ENCODE data around the gene CDC20.

The CDC20 gene

DNA sequence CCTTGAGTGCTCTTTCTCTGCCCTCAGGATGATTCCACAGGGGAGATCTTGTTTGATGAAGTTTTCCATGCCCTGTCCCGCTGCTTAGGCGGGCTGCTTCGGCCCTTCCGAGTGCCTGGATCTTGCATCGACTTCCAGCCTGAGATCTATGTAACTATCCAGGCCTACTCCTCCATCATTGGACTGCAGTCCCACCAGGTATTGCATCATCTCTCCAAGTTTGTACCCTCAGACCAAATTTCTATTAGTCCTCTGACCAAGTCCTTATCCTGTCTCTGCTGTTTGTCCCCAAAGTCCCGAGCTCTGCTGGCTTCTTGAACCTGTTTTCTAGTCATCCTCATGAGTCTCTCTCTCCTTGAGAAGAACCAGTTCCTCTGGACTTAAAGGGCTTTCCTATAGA is 45.6 kb downstream of the CDC20 start:
- Histone ChIP-seq H3K79me2 (ENCODE audit: control insufficient read depth, low read length) (no peaks in the 10 kb centered on the region), H3K9me2 (replicated peaks; ENCODE audit: control insufficient read depth, low read length) (no peaks in the 10 kb centered on the region), H4K20me1 (ENCODE audit: control insufficient read depth, insufficient read depth, low read depth, low read length) (no peaks in the 10 kb centered on the region), H3K4me1 (ENCODE audit: control insufficient read depth, low read length) (no peaks in the 10 kb centered on the region), H3F3A (ENCODE audit: control insufficient read depth, insufficient read depth) (no peaks in the 10 kb centered on the region), H3K4me3 (ENCODE audit: low read length) (no peak overlapping the region), H3K27ac (ENCODE audit: low read depth, low read length) (no peak overlapping the region), H3K9me3 (ENCODE audit: control insufficient read depth, insufficient read depth, low read length) (no peaks in the 10 kb centered on the region), H3K36me3 (ENCODE audit: control insufficient read depth, low read length) (peaks cover 50% of the 10 kb centered on the region), H3K4me2 (ENCODE audit: low read length) (no peak overlapping the region), H3K27me3 (ENCODE audit: control insufficient read depth, low read length) (no peaks in the 10 kb centered on the region)
- TF ChIP-seq, protein P1, sequence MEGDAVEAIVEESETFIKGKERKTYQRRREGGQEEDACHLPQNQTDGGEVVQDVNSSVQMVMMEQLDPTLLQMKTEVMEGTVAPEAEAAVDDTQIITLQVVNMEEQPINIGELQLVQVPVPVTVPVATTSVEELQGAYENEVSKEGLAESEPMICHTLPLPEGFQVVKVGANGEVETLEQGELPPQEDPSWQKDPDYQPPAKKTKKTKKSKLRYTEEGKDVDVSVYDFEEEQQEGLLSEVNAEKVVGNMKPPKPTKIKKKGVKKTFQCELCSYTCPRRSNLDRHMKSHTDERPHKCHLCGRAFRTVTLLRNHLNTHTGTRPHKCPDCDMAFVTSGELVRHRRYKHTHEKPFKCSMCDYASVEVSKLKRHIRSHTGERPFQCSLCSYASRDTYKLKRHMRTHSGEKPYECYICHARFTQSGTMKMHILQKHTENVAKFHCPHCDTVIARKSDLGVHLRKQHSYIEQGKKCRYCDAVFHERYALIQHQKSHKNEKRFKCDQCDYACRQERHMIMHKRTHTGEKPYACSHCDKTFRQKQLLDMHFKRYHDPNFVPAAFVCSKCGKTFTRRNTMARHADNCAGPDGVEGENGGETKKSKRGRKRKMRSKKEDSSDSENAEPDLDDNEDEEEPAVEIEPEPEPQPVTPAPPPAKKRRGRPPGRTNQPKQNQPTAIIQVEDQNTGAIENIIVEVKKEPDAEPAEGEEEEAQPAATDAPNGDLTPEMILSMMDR (IDR thresholded peaks at IDR 0.05; ENCODE audit: low read depth, low read length, poor library complexity, severe bottlenecking): no peak
- TF ChIP-seq EZH2phosphoT487 (IDR thresholded peaks at IDR 0.05; ENCODE audit: borderline replicate concordance, low read length): no peak

DNA sequence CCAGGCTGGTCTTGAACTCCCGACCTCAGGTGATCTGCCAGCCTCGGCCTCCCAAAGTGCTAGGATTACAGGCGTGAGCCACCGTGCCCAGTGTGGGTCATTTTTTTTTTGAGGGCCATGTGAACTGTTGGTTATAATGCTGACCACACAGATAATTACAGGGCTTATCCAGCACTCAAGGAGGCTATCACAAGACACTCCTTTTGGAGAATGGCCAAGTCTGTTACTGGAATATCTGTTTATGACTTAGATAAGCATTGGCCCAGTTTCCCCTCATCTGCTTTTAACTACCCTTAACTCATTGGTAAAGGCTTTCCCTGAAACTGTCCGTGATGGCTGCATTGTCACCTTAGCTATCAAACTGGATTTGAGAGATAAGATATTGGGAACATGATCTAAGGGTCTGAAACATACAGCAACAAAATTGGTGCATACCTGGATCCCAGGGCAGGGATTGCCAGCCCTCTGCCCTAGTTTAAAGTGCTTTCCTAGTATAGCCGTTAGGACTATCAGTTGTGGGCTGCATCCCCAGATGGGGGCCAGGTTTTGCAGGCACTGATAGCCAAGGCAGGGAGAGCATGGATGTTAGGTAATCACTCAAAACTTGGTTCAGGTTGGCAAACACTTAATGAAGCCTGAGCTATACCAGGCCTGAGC is 46.6 kb downstream of the CDC20 start:
- H3K9me2 ChIP-seq (replicated peaks; ENCODE audit: control insufficient read depth, low read length): no peaks in the 10 kb centered on the region
- H3K27ac ChIP-seq (ENCODE audit: low read depth, low read length): no peak overlapping the region

DNA sequence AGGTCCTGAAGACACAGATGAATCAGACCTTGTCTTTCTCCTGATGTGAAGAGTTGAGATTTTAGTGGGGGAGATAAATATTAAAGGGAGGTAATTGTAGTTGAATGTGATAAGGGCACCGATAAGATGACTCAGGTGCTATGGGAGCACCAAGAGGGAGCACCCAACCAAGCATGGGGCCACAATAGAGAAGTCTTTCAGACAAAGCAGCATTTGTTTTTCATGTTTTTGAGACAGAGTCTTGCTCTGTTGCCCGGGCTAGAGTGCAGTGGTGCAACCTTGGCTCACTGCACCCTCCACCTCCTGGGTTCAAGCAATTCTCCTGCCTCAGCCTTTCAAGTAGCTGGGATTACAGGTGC is 47.1 kb downstream of the CDC20 start:
- H3K79me2 ChIP-seq (ENCODE audit: control insufficient read depth, low read length): no peaks in the 10 kb centered on the region
- H3K4me2 ChIP-seq (ENCODE audit: low read length): no peak overlapping the region
- TF ChIP-seq EZH2phosphoT487 (IDR thresholded peaks at IDR 0.05; ENCODE audit: borderline replicate concordance, low read length): no peak
- TF ChIP-seq, protein P1 (IDR thresholded peaks at IDR 0.05; ENCODE audit: low read depth, low read length, poor library complexity, severe bottlenecking): no peak
- no peaks in the 10 kb centered on the region for H3K9me2 ChIP-seq (replicated peaks; ENCODE audit: control insufficient read depth, low read length)
- H3K9me3 ChIP-seq (ENCODE audit: control insufficient read depth, insufficient read depth, low read length): no peaks in the 10 kb centered on the region
- H3F3A ChIP-seq (ENCODE audit: control insufficient read depth, insufficient read depth): no peaks in the 10 kb centered on the region
- no peaks in the 10 kb centered on the region for H3K4me1 ChIP-seq (ENCODE audit: control insufficient read depth, low read length)
- no peak overlapping the region for H3K27ac ChIP-seq (ENCODE audit: low read depth, low read length)
- peaks cover 52% of the 10 kb centered on the region for H3K36me3 ChIP-seq (ENCODE audit: control insufficient read depth, low read length)
- H3K27me3 ChIP-seq (ENCODE audit: control insufficient read depth, low read length): no peaks in the 10 kb centered on the region
- H3K4me3 ChIP-seq (ENCODE audit: low read length): no peak overlapping the region
- no peaks in the 10 kb centered on the region for H4K20me1 ChIP-seq (ENCODE audit: control insufficient read depth, insufficient read depth, low read depth, low read length)

More for the DNA sequence above, 46.6 kb downstream of the CDC20 start:
- no peaks in the 10 kb centered on the region for H4K20me1 ChIP-seq (ENCODE audit: control insufficient read depth, insufficient read depth, low read depth, low read length)
- TF ChIP-seq, protein P1 (IDR thresholded peaks at IDR 0.05; ENCODE audit: low read depth, low read length, poor library complexity, severe bottlenecking): no peak
- no peak for TF ChIP-seq EZH2phosphoT487 (IDR thresholded peaks at IDR 0.05; ENCODE audit: borderline replicate concordance, low read length)
- no peak overlapping the region for H3K4me3 ChIP-seq (ENCODE audit: low read length)
- H3K36me3 ChIP-seq (ENCODE audit: control insufficient read depth, low read length): peaks cover 52% of the 10 kb centered on the region
- no peaks in the 10 kb centered on the region for H3K79me2 ChIP-seq (ENCODE audit: control insufficient read depth, low read length)
- H3F3A ChIP-seq (ENCODE audit: control insufficient read depth, insufficient read depth): no peaks in the 10 kb centered on the region
- no peaks in the 10 kb centered on the region for H3K9me3 ChIP-seq (ENCODE audit: control insufficient read depth, insufficient read depth, low read length)
- no peak overlapping the region for H3K4me2 ChIP-seq (ENCODE audit: low read length)
- H3K4me1 ChIP-seq (ENCODE audit: control insufficient read depth, low read length): no peaks in the 10 kb centered on the region
- no peaks in the 10 kb centered on the region for H3K27me3 ChIP-seq (ENCODE audit: control insufficient read depth, low read length)
